GM12878 (cell line): ENCODE results near the gene IPO8. TPM values are rescaled to one million over a fixed set of nuclear protein-coding genes. Genes with fewer than 3 reads are reported as not detected.

ENCODE experiments used
- ATAC-seq: fragments of 200-7000 bp; cut with Tn5 transposase; 3 replicates; pipeline ENCODE4 v1.9.1; 2020; ENCODE audit warnings: mild to moderate bottlenecking, moderate library complexity
- BruUV-seq: library from RNA; stranded (reverse); fragments of 400-500 nt; replicated peaks from 2 replicates; lab custom pipeline; 2021; lab: Mats Ljungman, UMichigan
- CTCF ChIA-PET: fragments of 300-600 bp; sonication (Branson Sonifier 250); formaldehyde crosslinking; extraction: SDS; loops from one replicate; lab custom pipeline; 2021; ENCODE audit warnings: inconsistent platforms; lab: Yijun Ruan, JAX
- POLR2A ChIA-PET: fragments of 350-600 bp; formaldehyde crosslinking; extraction: SDS; loops from one replicate; lab custom pipeline; 2021; ENCODE audit warnings: inconsistent platforms; lab: Charles Lee
- RAD21 ChIA-PET: fragments of 300-600 bp; sonication (Branson Sonifier 250); formaldehyde crosslinking; loops from one replicate; lab custom pipeline; 2023; ENCODE audit warnings: antibody characterized with exemption; ENCODE audit not compliant: unreplicated experiment; lab: Charles Lee
- SMC1A ChIA-PET: fragments of 300-600 bp; sonication (Branson Sonifier 250); formaldehyde crosslinking; loops from one replicate; lab custom pipeline; 2023; ENCODE audit not compliant: unreplicated experiment, uncharacterized antibody; lab: Charles Lee
- DNase-seq: peaks from one replicate; pipeline ENCODE4 v3.0.0-alpha.2; 2011; ENCODE audit warnings: low read depth, low spot score
- FAIRE-seq: peaks from 3 replicates; lab custom pipeline; 2011; peaks lifted over from hg19 to GRCh38; lab: Jason Lieb, UNC
- H2AFZ ChIP-seq: 2 replicates; pipeline ENCODE4 v1.6.0; 2011; ENCODE audit warnings: low read depth, low read length, control low read depth; ENCODE audit not compliant: control insufficient read depth
- H3K27ac ChIP-seq: 2 replicates; pipeline ENCODE4 v1.5.1; 2011; ENCODE audit warnings: control low read depth; ENCODE audit not compliant: control insufficient read depth, insufficient read depth
- H3K27me3 ChIP-seq, 2 experiments: replicated peaks in 1 of 2; 2 replicates each; pipeline versions ENCODE4 v1.6.0 to v1.6.1; 2011; ENCODE audit warnings: low read length in 1 of 2; ENCODE audit not compliant: control insufficient read depth in 2 of 2, insufficient read depth in 2 of 2
- H3K36me3 ChIP-seq, 2 experiments: 2 replicates each; pipeline ENCODE4 v1.5.1; 2011; ENCODE audit warnings: low read length in 1 of 2; ENCODE audit not compliant: control insufficient read depth in 2 of 2, insufficient read depth in 2 of 2
- H3K4me1 ChIP-seq: 2 replicates; pipeline ENCODE4 v1.6.1; 2011; ENCODE audit warnings: mild to moderate bottlenecking, low read length, moderate library complexity, mixed read lengths; ENCODE audit not compliant: control insufficient read depth, insufficient read depth
- H3K4me2 ChIP-seq: 2 replicates; pipeline ENCODE4 v1.6.0; 2011; ENCODE audit warnings: control low read depth; ENCODE audit not compliant: control insufficient read depth, insufficient read depth
- H3K4me3 ChIP-seq: fragments of 200-600 bp; sonication (generic); 2 replicates; pipeline ENCODE4 v1.5.1; 2016
- H3K79me2 ChIP-seq: 2 replicates; pipeline ENCODE4 v1.6.0; 2011; ENCODE audit warnings: low read length; ENCODE audit not compliant: control insufficient read depth, insufficient read depth
- H3K9ac ChIP-seq: 2 replicates; pipeline ENCODE4 v1.8.0; 2011; ENCODE audit warnings: low read length, control low read depth, mixed read lengths; ENCODE audit not compliant: control insufficient read depth, insufficient read depth
- H3K9me3 ChIP-seq: replicated peaks from 3 replicates; pipeline ENCODE4 v1.5.1; 2011; ENCODE audit warnings: mild to moderate bottlenecking, low read length; ENCODE audit not compliant: control insufficient read depth, insufficient read depth
- H4K20me1 ChIP-seq: 2 replicates; pipeline ENCODE4 v1.6.0; 2011; ENCODE audit not compliant: control insufficient read depth, insufficient read depth
- BCL11A ChIP-seq: IDR thresholded peaks from 2 replicates; pipeline ENCODE4 v1.6.1; 2011; ENCODE audit warnings: low read depth, low read length
- CREB1 ChIP-seq: IDR thresholded peaks from 2 replicates; pipeline ENCODE4 v1.6.1; 2012; ENCODE audit warnings: low read depth, mild to moderate bottlenecking, inconsistent platforms
- FOS ChIP-seq: IDR thresholded peaks from 3 replicates; pipeline ENCODE4 v1.6.1; 2011; ENCODE audit warnings: borderline replicate concordance; ENCODE audit not compliant: insufficient read length; ENCODE audit errors: extremely low read depth
- HDGF ChIP-seq: fragments of 450-650 bp; IDR thresholded peaks from 2 replicates; pipeline ENCODE4 v1.6.1; 2016; ENCODE audit warnings: antibody characterized with exemption
- IRF3 ChIP-seq: fragments of 450-650 bp; IDR thresholded peaks from 2 replicates; pipeline ENCODE4 v1.6.1; 2014; ENCODE audit warnings: mild to moderate bottlenecking
- JUNB ChIP-seq: IDR thresholded peaks from 2 replicates; pipeline ENCODE4 v1.6.1; 2016; ENCODE audit warnings: antibody characterized with exemption, mild to moderate bottlenecking
- PBX3 ChIP-seq: IDR thresholded peaks from 2 replicates; pipeline ENCODE4 v1.6.1; 2011; ENCODE audit warnings: mild to moderate bottlenecking, low read depth, low read length, moderate library complexity; ENCODE audit not compliant: insufficient replicate concordance
- POLR2A ChIP-seq: IDR thresholded peaks from 2 replicates; pipeline ENCODE4 v1.6.1; 2011; ENCODE audit warnings: low read depth, mild to moderate bottlenecking, low read length
- SMC3 ChIP-seq: IDR thresholded peaks from 2 replicates; pipeline ENCODE4 v1.6.1; 2011; ENCODE audit warnings: low read length, improper control_type of control experiment, borderline replicate concordance
- ZNF592 ChIP-seq: fragments of 450-650 bp; IDR thresholded peaks from 2 replicates; pipeline ENCODE4 v1.6.1; 2017; ENCODE audit warnings: mild to moderate bottlenecking, moderate library complexity
- WGBS: methylation state at CpG from one replicate; pipeline ENCODE4 v1.1.6; 2016; ENCODE audit warnings: low lambda C conversion rate; ENCODE audit not compliant: insufficient replicate concordance, insufficient coverage; ENCODE audit errors: missing lambda C conversion rate; 5-methylcytosine and 5-hydroxymethylcytosine counted together
- in situ Hi-C: fragments of 300-500 bp; cut with MboI; formaldehyde crosslinking; loops from 9 replicates; pipeline ENCODE4 v1.14.3; 2018; ENCODE audit warnings: mixed read lengths
- intact Hi-C: fragments of 100-400 bp; cut with micrococcal nuclease; formaldehyde crosslinking; loops from one replicate; pipeline ENCODE4 v1.14.2; 2022; ENCODE audit not compliant: unreplicated experiment
- polyA plus RNA-seq, 11 experiments: library from polyadenylated mRNA; depleted of rRNA in 4 of 11; unstranded in 6 of 11; stranded (reverse) in 5 of 11; fragments of >200 nt; fragmentation: Nextera tagmentation in 4 of 11; fragmentation: Illumina TruSeq in 1 of 11; extraction: Ambion mirVana in 4 of 11; extraction: Trizol in 1 of 11; gene quantifications; 1 replicate in 1 of 11; 2 replicates in 10 of 11; pipeline versions ENCODE4 v1.2.1 to v1.2.3, GENCODE V29; 2011 to 2016; ENCODE audit warnings: inconsistent platforms in 2 of 11, missing spikeins in 2 of 11, low read depth in 1 of 11
- total RNA-seq, 4 experiments: library from RNA; depleted of rRNA in 3 of 4; stranded (reverse); fragments of >200 nt in 3 of 4; fragmentation: Illumina TruSeq in 1 of 4; extraction: Trizol in 1 of 4; gene quantifications; 2 replicates each; pipeline versions ENCODE4 v1.2.1 to v1.2.3, GENCODE V29; 2013 to 2021

The IPO8 gene
- total and polyA plus RNA-seq, 10 of the 15 experiments (the other 5 are each of a cell fraction or from before 2014, with no cell fraction given): 6.9 to 38.5 (median 15.1) TPM

- no peak overlapping the region for H3K9ac ChIP-seq
- no peaks in the 10 kb centered on the region for H3K4me1 ChIP-seq
- no peak for ATAC-seq
- peaks cover 0 to 1% of the 10 kb centered on the region in 2 experiments for H3K36me3 ChIP-seq
- H4K20me1 ChIP-seq: no peaks in the 10 kb centered on the region
- no TSS peak for BruUV-seq
- RAD21 ChIA-PET: no interaction called here
- TF ChIP-seq CREB1: no peak
- TF ChIP-seq IRF3: no peak
- no peak for TF ChIP-seq HDGF
- no peak for TF ChIP-seq ZNF592
- no peak for TF ChIP-seq BCL11A
- TF ChIP-seq POLR2A: no peak
- no peak for TF ChIP-seq PBX3
- no peak for TF ChIP-seq JUNB
- TF ChIP-seq FOS: no peak
- TF ChIP-seq SMC3: no peak
- TF ChIP-seq, all 136 proteins: peak for 0
- in situ Hi-C loops (no loop called here), intact Hi-C loops (no loop called here)
- no peak overlapping the region for H3K4me2 ChIP-seq
- no peak overlapping the region for H3K27ac ChIP-seq
- H3K79me2 ChIP-seq: no peaks in the 10 kb centered on the region
- CTCF ChIA-PET: no interaction called here
- no peaks in the 10 kb centered on the region for H3K9me3 ChIP-seq
- no peak overlapping the region for H2AFZ ChIP-seq
- WGBS: 83% methylated on average over 3 of the region's 3 CpGs
- DNase-seq (no peak), FAIRE-seq (no peak)
- POLR2A ChIA-PET: no interaction called here
- H3K4me3 ChIP-seq: no peak overlapping the region
- no peaks in the 10 kb centered on the region for H3K27me3 ChIP-seq
- SMC1A ChIA-PET: no interaction called here
These were observed 64.7 kb downstream of the IPO8 start for GRCh38 chr12:30630979-30631285.
